ENCODE data around the gene HSPH1.

The HSPH1 gene

DNA sequence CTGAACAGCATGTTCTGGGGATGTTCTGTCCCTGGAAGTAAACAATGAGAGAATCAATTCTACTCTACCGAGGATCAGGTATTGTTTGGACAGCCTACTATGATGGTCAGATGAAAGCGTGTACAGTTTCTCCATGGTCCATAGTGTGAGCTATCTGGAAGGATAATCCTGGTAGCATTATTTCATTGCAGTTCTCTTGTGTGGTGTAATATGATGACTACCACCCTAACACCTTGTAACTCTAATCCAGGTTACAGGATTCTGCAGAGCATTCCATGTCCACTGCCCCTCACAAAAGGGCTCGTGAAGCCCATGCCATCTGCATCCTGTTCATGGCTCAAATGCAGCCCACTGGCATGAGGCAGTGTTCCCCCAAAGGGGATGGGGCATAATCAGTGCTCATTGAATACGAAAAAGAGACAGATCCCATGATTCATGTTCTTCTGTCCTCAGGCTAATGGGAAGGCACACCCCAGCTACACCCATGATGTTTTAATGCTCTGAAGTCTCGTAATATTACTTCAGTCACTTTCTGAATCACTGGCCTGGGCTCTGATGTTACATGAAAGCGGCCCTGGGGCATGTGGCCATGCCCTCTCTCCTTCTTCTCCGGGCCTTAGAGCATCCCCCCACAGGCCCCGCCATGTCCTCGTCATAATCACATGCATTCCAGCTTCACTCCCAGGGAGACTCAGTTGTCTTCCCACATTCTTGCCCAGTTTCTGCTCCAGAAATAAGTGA lies 68.4 kb downstream of the HSPH1 start:
- DNase-seq: no peak

DNA sequence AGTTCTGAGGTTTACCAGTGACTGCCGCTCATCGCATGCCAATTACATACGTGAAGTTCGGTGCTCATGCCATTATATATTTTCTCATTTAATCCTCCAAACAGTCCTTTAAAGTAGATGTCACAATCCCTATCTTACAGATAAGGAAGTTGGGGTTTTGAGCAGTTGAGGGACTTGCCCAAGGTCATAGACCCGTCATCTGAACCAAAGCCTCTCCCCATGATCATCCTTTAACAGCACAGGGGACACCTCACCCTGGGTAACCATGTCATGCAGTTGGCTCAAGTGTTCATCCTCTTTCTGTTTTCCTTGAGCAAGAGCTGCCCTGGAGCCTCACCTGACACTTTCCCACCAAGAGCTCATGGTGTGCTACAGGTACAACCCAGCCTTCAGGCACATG lies 69.1 kb downstream of the HSPH1 start:
- no peak for DNase-seq

DNA sequence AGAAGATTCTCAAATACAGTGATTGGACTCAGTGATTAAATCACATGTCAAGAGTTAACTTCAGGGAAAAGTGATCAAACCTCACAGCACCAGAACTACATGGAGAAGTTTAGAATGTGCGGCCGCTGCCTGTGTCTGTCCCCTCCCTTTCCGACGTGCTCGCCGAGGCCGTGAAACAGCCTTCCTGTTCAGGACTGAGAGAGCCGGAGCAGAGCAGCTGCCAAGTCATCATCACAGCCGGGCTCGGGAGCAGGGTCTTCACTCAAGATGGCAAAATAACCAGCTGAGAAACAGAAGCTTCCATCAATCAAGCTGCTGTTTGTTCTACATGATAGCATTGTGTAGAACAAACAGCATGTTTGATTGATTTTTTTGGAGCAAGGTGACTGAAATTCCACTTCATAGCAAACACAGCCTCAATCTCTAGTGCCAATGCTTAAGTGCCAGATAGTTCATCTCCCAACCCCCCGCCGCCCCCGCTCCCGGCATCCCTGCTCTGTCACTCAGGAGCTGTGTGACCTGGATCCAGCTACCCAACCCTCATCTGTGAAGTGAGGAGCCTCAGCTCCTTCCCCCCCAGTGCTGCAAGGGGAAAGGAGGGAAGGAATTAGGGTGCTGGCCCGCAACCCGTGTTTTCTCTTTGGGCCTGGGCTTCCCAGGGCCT lies 70.6 kb downstream of the HSPH1 start:
- no peak for DNase-seq

DNA sequence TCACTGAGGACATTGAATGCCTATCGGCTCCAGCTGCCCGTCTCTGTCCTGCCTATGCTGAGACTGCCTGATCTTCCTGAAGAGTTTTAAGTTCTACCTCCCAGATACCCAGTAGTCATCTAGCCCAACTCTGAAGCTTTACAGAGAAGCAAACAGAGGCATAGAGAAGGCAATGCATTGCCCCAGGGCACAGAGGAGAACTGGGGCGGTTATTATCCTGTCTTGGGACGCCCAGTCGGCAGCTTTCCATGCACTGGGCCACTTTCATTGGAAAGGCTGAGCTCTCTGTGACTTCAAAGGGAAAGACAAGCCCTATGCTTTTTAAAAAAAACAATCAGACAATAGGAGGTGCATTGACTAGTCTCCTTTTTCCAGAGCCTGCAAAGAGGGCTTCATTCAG lies 71.6 kb downstream of the HSPH1 start:
- DNase-seq: no peak

DNA sequence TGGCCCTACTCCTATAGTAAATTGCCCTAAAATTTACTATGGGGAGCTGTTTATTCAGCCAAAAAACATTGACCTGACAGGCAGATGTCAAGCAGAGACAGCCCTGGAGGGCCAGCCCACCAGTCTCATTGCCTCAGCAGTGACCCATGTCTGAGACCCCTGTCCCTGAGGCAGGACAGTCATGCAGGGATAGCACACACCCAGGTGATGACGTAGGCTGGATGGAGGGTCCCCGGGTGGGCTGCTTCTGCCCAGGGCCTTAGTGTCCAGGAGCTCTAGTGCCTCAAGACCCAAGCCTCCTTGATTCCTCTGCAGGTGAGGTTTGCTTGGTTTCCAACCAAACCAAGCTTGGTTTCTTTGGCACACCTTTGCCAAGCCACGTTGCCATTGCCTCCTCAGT lies 72.1 kb downstream of the HSPH1 start:
- no peak for DNase-seq

DNA sequence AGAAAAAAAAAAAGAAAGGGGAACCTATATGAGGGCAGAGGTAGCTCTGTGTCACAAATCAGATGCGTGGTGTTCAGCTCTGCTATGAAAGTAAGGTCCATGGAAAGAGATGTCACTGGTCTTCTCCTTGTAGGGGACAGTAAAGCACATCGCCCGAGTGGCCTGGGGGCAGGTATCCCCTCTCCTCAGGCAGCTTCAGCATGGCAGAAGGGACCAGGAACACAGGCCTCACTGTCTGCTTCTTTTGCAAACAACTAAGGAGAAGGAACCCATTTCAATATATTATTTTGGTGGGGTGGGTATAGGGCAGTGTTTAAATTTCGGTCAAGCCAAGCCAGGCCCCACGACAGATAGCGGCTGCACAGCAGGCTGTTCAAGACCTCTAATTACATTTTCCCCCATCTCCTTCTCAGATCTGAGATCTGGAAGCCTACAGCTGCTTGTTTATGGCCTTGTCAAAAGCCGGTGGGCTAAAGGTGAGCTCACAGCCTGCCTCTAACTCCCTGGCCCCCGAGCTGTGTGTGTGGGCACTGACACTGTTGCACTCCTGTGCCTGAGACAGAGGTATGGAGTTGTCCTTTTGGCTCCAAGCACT lies 72.8 kb downstream of the HSPH1 start:
- DNase-seq: no peak

Data from GOT3 (cell line).